MCF 10A (cell line): ENCODE results near the gene FER. TPM values are rescaled to one million over a fixed set of nuclear protein-coding genes. Genes with fewer than 3 reads are reported as not detected.

Experiments used
- BruUV-seq: library from RNA; stranded (reverse); fragments of 400-500 nt; replicated peaks from 2 replicates; lab custom pipeline; 2021; lab: Mats Ljungman, UMichigan
- CTCF ChIA-PET: fragments of 300-600 bp; sonication (Branson Sonifier 250); formaldehyde crosslinking; extraction: SDS; loops from one replicate; lab custom pipeline; 2021; ENCODE audit warnings: antibody characterized with exemption, inconsistent platforms; lab: Yijun Ruan, JAX
- POLR2A ChIA-PET: fragments of 300-600, 350-650 bp; sonication (Branson Sonifier 250); formaldehyde crosslinking; extraction: SDS; loops from one replicate; lab custom pipeline; 2020; ENCODE audit warnings: antibody characterized with exemption, inconsistent platforms; lab: Yijun Ruan, JAX
- DNase-seq: peaks from one replicate; pipeline ENCODE4 v3.0.0-alpha.2; 2018; ENCODE audit not compliant: unreplicated experiment
- H3K27ac Mint-ChIP-seq: one replicate; pipeline ENCODE4 v1.8.0; 2022; ENCODE audit warnings: mild to moderate bottlenecking, low read depth, mixed read lengths; ENCODE audit not compliant: unreplicated experiment
- H3K27me3 Mint-ChIP-seq: one replicate; pipeline ENCODE4 v1.8.0; 2022; ENCODE audit warnings: mixed read lengths; ENCODE audit not compliant: insufficient read depth, unreplicated experiment
- H3K36me3 Mint-ChIP-seq: one replicate; pipeline ENCODE4 v1.8.0; 2022; ENCODE audit warnings: mild to moderate bottlenecking, moderate library complexity, mixed read lengths; ENCODE audit not compliant: insufficient read depth, unreplicated experiment
- H3K4me1 Mint-ChIP-seq: one replicate; pipeline ENCODE4 v1.8.0; 2022; ENCODE audit warnings: mixed read lengths; ENCODE audit not compliant: insufficient read depth, unreplicated experiment
- H3K4me3 Mint-ChIP-seq: one replicate; pipeline ENCODE4 v1.8.0; 2022; ENCODE audit warnings: mild to moderate bottlenecking, moderate library complexity, mixed read lengths; ENCODE audit not compliant: unreplicated experiment
- H3K9me3 Mint-ChIP-seq: one replicate; pipeline ENCODE4 v1.8.0; 2022; ENCODE audit warnings: mixed read lengths; ENCODE audit not compliant: unreplicated experiment
- CTCF ChIP-seq: fragments of 200-600 bp; IDR thresholded peaks from one replicate; pipeline ENCODE4 v1.8.0; 2022; ENCODE audit warnings: antibody characterized with exemption, mild to moderate bottlenecking; ENCODE audit not compliant: unreplicated experiment
- intact Hi-C: fragments of 100-400 bp; cut with micrococcal nuclease; formaldehyde crosslinking; loops from 2 replicates; pipeline ENCODE4 v1.14.1; 2022
- total RNA-seq: library from RNA; stranded (reverse); gene quantifications from 2 replicates; pipeline ENCODE4 v1.2.3, GENCODE V29; 2022

Gene FER
- total RNA-seq, 1 experiment from 2014 or later = 71.1 TPM

- intact Hi-C loops = no loop called here
- ChIA-PET POLR2A (no interaction called here), CTCF (no interaction called here)
- peaks cover 8% of the 10 kb centered on the region for H3K9me3 Mint-ChIP-seq
- TF ChIP-seq CTCF = no peak
- no TSS peak for BruUV-seq
- no peaks in the 10 kb centered on the region for H3K27me3 Mint-ChIP-seq
- H3K36me3 Mint-ChIP-seq = peaks cover 5% of the 10 kb centered on the region
- DNase-seq = no peak
- peaks cover 5% of the 10 kb centered on the region for H3K4me1 Mint-ChIP-seq
- no peak overlapping the region for H3K4me3 Mint-ChIP-seq
- no peak overlapping the region for H3K27ac Mint-ChIP-seq
Observed at GRCh38 chr5:108820983-108821382, 73.3 kb downstream of the FER start.

GRCh38 chr5:108822211-108822947 is 74.7 kb downstream of the FER start:
- ChIA-PET POLR2A (no interaction called here), CTCF (no interaction called here)
- no peak for DNase-seq
- no peak overlapping the region for H3K4me3 Mint-ChIP-seq
- peaks cover 5% of the 10 kb centered on the region for H3K36me3 Mint-ChIP-seq
- H3K9me3 Mint-ChIP-seq = peaks cover 8% of the 10 kb centered on the region
- no TSS peak for BruUV-seq
- no peak for TF ChIP-seq CTCF
- H3K27me3 Mint-ChIP-seq = no peaks in the 10 kb centered on the region
- H3K4me1 Mint-ChIP-seq = no peaks in the 10 kb centered on the region
- H3K27ac Mint-ChIP-seq = no peak overlapping the region
- intact Hi-C loops = no loop called here

- no TSS peak for BruUV-seq
- H3K4me1 Mint-ChIP-seq = peaks cover 10% of the 10 kb centered on the region
- ChIA-PET POLR2A (interaction anchor here (0.5 to 3.3 kb wide), 3 partner anchors 10 to 655 kb away, joined by 3 to 12 read pairs (median 5); no protein-coding TSS in a partner anchor), CTCF (interaction anchor here (0.5 to 1.4 kb wide), 3 partner anchors 11 to 146 kb away, joined by 3 to 4 read pairs (median 4); no protein-coding TSS in a partner anchor)
- intact Hi-C loops = no loop called here
- no peak overlapping the region for H3K4me3 Mint-ChIP-seq
- no peaks in the 10 kb centered on the region for H3K9me3 Mint-ChIP-seq
- no peak for TF ChIP-seq CTCF
- no peak for DNase-seq
- peaks cover 5% of the 10 kb centered on the region for H3K36me3 Mint-ChIP-seq
- H3K27ac Mint-ChIP-seq = no peak overlapping the region
- no peaks in the 10 kb centered on the region for H3K27me3 Mint-ChIP-seq
Observed at GRCh38 chr5:108827131-108827530, 79.4 kb downstream of the FER start.

- H3K4me3 Mint-ChIP-seq = no peak overlapping the region
- no TSS peak for BruUV-seq
- no peaks in the 10 kb centered on the region for H3K9me3 Mint-ChIP-seq
- intact Hi-C loops = no loop called here
- POLR2A ChIA-PET = interaction anchor here (0.7 kb wide), 1 partner anchor 24 kb away, joined by 3 read pairs; no protein-coding TSS in a partner anchor
- H3K27ac Mint-ChIP-seq = no peak overlapping the region
- no peak for TF ChIP-seq CTCF
- CTCF ChIA-PET = no interaction called here
- H3K4me1 Mint-ChIP-seq = peaks cover 10% of the 10 kb centered on the region
- no peak for DNase-seq
- no peaks in the 10 kb centered on the region for H3K27me3 Mint-ChIP-seq
- peaks cover 18% of the 10 kb centered on the region for H3K36me3 Mint-ChIP-seq
Observed at GRCh38 chr5:108830705-108831276, 83.1 kb downstream of the FER start.
